ENCODE measurements around the gene FGF1. TPM values are rescaled to one million over a fixed set of nuclear protein-coding genes. Genes with fewer than 3 reads are reported as not detected.

FGF1 gene
- total RNA-seq (under 1 TPM; 0.03 to 0.90 (median 0.24) TPM), polyA plus RNA-seq (under 1 TPM; 0.42 to 0.73 TPM)

DNA sequence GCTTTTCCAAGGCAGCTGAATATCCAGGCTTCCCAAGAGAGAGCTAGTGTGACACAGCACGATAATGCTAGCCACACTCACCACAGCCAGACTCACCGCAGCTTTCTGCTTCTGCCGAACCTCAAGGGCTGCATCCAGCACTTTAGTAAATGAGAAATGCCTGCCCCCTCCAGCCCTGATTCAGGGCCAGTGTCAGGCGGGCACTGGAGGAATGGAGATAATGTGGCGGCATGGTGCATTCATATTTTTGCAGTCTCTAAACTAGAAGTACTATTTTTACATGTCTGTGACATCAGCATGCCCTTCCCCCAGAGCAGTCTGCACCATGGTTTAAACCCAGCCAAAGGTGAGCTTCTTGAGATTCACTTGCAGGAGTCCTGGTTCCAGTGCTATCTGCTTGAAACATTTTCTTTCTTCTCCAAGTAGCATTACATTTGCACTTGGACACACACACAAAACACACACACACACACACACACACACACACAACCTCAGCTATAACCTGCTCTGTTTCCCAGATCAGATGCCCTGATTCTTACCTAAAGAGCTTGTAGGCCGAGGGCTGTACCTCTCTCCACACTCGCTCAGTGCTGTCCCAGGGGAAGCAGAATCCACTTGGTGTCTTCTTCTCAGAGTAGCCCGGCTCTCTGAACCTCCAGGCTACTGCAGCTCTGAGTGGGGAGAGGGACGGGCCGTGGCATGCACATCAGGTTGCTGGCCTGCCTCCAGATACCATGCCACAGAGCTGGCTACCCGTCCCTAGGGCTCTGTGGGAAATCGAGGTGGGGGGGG, at the start of gene FGF1:
TSS of gene FGF1 (minus strand) at position 673 of the 792 bp plus-strand sequence. CDS start 71,963 bp downstream, outside the sequence.
- peaks cover 0 to 12% (median 0%) of the 10 kb centered on the region in 3 donors for H3K4me1 ChIP-seq
- H3K36me3 ChIP-seq = no peaks in the 10 kb centered on the region
- TF ChIP-seq, protein P1, sequence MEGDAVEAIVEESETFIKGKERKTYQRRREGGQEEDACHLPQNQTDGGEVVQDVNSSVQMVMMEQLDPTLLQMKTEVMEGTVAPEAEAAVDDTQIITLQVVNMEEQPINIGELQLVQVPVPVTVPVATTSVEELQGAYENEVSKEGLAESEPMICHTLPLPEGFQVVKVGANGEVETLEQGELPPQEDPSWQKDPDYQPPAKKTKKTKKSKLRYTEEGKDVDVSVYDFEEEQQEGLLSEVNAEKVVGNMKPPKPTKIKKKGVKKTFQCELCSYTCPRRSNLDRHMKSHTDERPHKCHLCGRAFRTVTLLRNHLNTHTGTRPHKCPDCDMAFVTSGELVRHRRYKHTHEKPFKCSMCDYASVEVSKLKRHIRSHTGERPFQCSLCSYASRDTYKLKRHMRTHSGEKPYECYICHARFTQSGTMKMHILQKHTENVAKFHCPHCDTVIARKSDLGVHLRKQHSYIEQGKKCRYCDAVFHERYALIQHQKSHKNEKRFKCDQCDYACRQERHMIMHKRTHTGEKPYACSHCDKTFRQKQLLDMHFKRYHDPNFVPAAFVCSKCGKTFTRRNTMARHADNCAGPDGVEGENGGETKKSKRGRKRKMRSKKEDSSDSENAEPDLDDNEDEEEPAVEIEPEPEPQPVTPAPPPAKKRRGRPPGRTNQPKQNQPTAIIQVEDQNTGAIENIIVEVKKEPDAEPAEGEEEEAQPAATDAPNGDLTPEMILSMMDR (IDR thresholded peaks at IDR 0.05) = no peak
- no peak within 1 kb of the TSS for H3K4me3 ChIP-seq
- H3K27me3 ChIP-seq = no peaks in the 10 kb centered on the region
- FAIRE-seq (no peak), DNase-seq (no peak), ATAC-seq (peak in 3 of 4 donors; percentile 31 to 38 (median 31))
- no peak within 1 kb of the TSS for H3K27ac ChIP-seq
- WGBS, 2 donors = 51 to 57% methylated on average over 12 of the region's 12 CpGs
- intact Hi-C loops (cut with DNase I) = no loop called here
- H3K9me3 ChIP-seq = no peaks in the 10 kb centered on the region

DNA sequence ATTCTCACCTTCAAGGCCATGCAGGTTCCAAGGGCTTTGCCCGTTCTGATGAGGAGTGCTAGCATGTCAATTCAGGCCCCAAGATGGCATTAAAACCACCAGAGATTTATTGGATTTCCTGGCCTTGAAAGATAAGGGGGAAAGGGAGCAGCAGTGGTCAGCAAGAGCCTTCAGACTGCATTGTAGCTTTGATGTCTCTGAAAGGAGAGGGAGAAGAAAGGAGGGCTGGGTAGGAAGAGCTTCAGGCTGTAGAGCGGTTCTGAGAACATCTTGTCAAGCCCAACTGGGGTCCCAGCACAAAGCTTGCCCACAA, 41.8 kb upstream of the FGF1 start:
- no peaks in the 10 kb centered on the region for H3K27me3 ChIP-seq
- no peaks in the 10 kb centered on the region for H3K4me1 ChIP-seq
- 65 to 70% methylated on average over 2 of the region's 2 CpGs for WGBS, 2 donors
- no peak for DNase-seq
- no peak overlapping the region for H3K27ac ChIP-seq
- H3K36me3 ChIP-seq = no peaks in the 10 kb centered on the region
- H3K9me3 ChIP-seq = no peaks in the 10 kb centered on the region
- FAIRE-seq = no peak
- ATAC-seq = no peak
- intact Hi-C loops (cut with DNase I) = no loop called here
- TF ChIP-seq, protein P1 (IDR thresholded peaks at IDR 0.05) = no peak
- no peak overlapping the region for H3K4me3 ChIP-seq

DNA sequence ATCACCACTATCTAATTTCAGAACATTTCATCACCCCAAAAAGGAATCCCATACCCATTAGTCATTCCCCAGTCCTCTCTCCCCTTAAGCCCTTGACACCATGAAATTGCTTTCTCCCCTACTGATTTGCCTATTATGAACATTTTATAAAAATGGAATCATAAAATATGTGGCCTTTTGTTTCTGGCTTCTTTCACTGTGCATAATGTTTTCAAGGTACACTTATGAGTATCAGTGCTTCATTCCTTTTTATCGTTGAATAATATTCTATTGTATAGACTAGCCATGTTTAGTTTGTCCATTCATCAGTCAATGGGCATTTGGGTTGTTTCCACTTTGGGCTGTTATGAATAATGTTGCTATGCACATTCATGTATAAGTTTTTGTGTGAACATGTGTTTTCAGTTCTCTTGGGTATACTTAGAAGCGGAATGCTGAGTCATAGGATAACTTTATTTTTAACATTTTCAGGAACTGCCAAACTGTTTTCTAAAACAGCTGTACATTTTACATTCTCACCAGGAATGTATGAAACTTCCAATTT, 40.4 kb upstream of the FGF1 start:
- Histone ChIP-seq H3K9me3 (no peaks in the 10 kb centered on the region), H3K4me1 (peaks cover 0 to 1% (median 0%) of the 10 kb centered on the region in 3 donors), H3K27me3 (no peaks in the 10 kb centered on the region), H3K27ac (no peak overlapping the region), H3K36me3 (no peaks in the 10 kb centered on the region), H3K4me3 (no peak overlapping the region)
- FAIRE-seq (peak; percentile 13), ATAC-seq (peak in 2 of 4 donors; percentile 46 to 53), DNase-seq (no peak)
- WGBS, 2 donors = 86 to 88% methylated on average over 2 of the region's 2 CpGs
- TF ChIP-seq, protein P1 (IDR thresholded peaks at IDR 0.05) = no peak
- intact Hi-C loops (cut with DNase I) = no loop called here

DNA sequence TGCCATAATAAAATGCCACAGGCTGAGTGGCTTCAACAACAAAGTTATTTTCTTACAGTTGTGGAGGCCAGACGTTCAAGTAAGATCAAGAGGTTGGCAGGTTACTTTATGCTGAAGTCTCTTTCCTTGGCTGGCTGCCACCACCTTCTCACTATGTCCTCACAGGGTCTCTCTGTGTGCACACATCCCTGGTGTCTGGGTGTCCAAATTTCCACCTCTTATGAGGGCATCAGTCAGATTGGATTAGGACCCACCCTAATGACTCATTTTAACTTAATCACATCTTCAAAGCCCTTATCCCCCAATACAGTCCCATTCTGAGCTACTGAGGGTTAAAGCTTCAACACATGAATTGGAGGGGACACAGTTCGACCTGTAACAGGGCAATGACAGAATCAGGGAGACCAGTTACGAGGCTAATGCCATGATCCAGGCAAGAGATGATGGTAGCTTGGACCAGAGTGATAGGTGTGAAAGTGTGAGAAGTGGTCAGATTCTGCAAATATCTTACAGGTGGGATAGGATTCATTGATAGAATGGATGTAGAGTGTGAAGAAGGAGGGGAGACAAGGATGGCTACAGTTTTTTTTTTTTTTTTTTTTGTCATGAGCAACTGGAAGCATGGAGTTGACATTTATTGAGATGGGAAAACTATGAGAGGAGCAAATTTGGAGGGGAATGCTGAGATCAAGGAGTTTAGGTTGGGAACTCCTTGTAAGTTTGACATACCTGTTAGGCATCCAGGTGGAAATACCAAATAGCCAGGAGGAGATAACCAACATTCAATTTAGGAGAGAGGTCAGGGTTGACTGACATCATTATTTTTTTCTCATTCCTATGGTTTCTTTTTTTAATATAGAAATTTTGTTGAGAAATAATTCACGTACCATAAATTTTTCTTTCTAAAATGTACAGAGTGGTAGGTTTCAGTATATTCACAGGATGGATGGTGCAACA, 39.6 kb upstream of the FGF1 start:
- no peak overlapping the region for H3K4me3 ChIP-seq

More for the DNA sequence above, 39.6 kb upstream of the FGF1 start:
- TF ChIP-seq, protein P1 (IDR thresholded peaks at IDR 0.05) = no peak
- ATAC-seq (no peak), FAIRE-seq (no peak), DNase-seq (no peak)
- Histone ChIP-seq H3K27me3 (no peaks in the 10 kb centered on the region), H3K36me3 (no peaks in the 10 kb centered on the region), H3K4me1 (peaks cover 0 to 9% (median 0%) of the 10 kb centered on the region in 3 donors), H3K27ac (no peak overlapping the region), H3K9me3 (no peaks in the 10 kb centered on the region)
- intact Hi-C loops (cut with DNase I) = no loop called here
- 73 to 76% methylated on average over 4 of the region's 4 CpGs for WGBS, 2 donors
